DLD1 (cell line): ENCODE measurements around the gene PDE11A.

ENCODE experiments used
- in situ Hi-C: cut with HindIII; loops from 2 replicates; pipeline ENCODE4 v1.10.0; 2017; ENCODE audit warnings: low sequenced_read_pairs

The PDE11A gene

GRCh38 chr2:177676636-177677035, 395.9 kb downstream of the PDE11A start:
- in situ Hi-C loops: no loop called here

DNA sequence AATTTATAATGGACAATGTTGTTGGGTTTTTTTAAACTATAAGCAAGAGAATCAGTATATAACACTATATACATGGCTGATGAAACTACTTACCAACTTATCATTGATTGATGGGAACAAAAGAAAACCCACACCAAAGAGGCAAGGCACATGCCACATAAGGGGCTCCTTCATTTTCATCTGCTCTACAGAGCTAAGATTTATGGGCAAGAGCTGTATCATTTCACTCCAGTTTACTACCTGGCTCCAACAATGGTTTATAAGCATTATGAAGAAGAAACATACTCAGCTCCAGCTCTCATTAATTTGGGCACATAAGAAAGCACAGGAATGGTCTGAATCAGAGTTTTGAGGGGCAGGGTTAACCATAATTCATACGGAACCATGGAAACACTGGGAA, 396.8 kb downstream of the PDE11A start:
- in situ Hi-C loops: no loop called here

- in situ Hi-C loops: no loop called here
Observed at GRCh38 chr2:177675350-177675821, 397.2 kb downstream of the PDE11A start.

DNA sequence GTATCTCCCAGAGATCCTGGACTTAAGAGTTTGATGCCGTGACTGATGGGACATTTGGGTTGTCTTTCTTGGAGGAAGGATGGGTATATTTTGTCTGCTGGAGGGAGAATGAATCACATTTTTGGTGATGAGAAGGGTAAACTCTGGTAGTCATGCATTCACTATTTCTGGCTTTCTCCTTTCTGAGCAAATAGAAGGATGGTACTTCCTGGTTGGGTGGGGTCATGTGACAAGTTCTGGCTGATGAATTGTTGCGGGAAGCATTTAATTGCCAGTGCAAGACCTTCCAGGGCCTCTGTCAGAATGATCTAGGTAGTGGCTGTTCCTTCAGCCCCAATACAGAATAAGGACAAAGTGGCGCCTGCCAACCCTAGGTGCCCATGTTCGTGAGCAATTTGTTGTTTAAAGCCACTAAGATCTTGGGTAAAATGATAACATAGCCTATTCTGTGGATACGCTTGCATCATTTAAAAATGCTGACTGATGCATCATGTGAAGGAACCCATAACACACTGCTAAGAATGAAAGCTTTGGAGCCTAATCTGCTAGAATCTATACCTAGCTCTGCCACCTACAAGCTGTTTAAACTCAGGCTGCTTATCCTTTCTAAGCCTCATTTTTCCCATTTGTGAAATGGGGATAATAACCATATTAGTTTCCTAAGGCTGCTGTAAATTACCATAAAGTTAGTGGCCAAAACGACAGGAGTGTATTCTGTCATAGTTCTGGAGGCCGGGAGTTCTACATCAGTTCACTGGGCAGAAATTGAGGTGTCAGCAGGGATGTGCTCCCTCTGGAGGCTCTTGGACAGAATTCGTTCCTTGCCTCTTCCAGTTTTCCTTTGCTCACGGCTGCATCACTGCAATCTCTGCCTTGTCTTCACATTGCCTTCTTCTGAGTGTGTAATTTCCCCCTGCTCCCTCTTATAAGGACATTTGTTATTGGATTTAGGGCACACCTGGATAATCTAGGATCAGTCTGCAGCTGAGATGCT, 398.7 kb downstream of the PDE11A start:
- in situ Hi-C loops: no loop called here

GRCh38 chr2:177671662-177672061, 400.9 kb downstream of the PDE11A start:
- in situ Hi-C loops: no loop called here

DNA sequence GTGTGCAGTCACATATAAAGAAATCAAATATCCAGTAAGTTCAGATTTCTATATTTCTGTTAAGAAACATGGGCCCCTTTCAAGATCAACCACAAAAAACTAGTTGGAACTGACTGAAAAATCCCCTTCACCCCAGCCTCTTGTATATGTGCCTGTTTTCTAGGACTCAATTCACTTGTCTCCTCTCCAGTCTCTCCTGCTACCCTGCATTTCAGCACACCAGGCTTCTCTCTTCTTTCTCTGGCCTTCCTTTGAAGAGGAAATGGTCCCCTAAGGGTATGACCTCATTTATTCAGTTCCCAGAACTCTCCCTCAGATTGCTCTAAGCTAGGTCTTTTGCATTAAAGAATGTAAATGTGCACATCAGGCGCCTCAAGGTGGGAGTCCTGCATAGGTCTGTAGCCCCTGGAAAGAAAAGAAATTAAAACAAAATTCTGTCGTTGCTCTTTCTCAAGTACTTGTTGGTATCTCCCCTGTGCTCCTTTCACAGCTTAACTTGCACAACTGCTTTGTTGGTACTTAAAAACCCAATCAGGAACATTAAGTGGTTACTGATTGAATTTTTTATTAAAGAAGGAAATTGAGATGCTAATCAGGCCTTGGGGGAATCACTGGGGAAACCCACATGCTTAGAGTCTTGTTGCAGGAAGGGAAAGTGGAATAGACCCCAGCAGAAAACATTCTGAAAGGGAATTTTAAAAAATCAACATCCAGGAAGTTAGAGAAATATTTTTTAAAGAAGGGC, 401.6 kb downstream of the PDE11A start:
- in situ Hi-C loops: no loop called here

- in situ Hi-C loops: no loop called here
Observed at GRCh38 chr2:177669625-177670330, 402.8 kb downstream of the PDE11A start.

GRCh38 chr2:177669201-177669600, 403.4 kb downstream of the PDE11A start:
- in situ Hi-C loops: no loop called here

GRCh38 chr2:177668617-177669016, 404.0 kb downstream of the PDE11A start:
- in situ Hi-C loops: no loop called here

- in situ Hi-C loops: no loop called here
Observed at GRCh38 chr2:177667626-177668025, 405.0 kb downstream of the PDE11A start.

GRCh38 chr2:177666408-177666807, 406.2 kb downstream of the PDE11A start:
- in situ Hi-C loops: no loop called here

GRCh38 chr2:177665948-177666347, 406.6 kb downstream of the PDE11A start:
- in situ Hi-C loops: no loop called here

DNA sequence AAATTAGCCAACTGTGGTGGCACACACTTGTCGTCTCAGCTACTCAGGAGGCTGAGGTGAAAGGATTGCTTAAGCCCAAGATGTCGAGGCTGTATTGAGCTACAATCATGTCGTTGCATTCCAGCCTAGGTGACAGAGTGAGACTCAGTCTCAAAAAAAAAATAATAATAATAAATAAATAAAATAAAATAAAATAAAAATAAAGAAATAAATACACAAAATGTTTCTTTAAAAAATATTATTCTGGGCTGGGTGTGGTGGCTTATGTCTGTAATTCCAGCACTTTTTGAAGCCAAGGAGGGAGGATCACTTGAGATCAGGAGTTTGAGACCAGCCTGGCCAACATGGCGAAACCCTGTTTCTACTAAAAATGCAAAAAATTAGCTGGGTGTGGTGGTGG, 407.2 kb downstream of the PDE11A start:
- in situ Hi-C loops: no loop called here

DNA sequence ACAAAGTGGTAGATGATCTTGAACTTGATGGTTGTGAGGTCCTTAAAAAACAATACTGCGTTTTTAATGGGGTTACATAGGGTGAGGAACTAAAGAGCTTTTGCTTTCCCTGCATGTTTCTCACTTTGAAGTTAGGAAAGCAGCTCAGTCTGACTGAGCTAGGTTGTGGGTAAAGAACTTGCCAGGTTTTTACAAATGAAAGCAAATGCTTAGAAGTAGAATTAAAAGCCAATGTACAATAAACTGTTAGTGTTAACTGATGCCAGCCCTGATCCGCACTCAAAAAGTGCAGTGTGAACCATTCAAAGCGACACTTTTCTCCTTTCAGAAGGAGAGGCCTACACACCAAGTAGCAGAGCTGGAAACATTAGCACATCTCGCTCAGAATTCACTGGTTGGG, 409.7 kb downstream of the PDE11A start:
- in situ Hi-C loops: no loop called here

GRCh38 chr2:177660742-177661141, 411.8 kb downstream of the PDE11A start:
- in situ Hi-C loops: no loop called here

DNA sequence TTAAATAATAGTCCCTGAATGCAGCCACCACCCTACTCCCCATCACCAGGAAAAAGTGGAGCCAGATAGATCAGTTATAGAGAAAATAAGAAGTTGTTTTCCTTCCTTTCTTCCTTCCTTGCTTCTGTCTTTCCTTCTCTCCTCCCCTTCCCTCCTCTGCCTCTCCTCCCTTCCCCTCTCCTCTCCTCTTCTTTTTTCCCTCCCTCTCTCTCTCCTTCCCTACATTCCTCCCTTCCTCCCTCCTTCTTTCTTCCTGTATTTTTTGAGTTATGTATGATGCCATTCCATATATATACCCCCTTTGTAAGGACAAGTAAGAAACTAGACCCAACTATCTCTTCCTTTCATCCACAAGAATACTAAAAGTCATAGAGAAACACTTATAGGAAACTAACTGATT, 414.3 kb downstream of the PDE11A start:
- in situ Hi-C loops: no loop called here

GRCh38 chr2:177651833-177652232, 420.7 kb downstream of the PDE11A start:
- in situ Hi-C loops: no loop called here

- in situ Hi-C loops: no loop called here
Observed at GRCh38 chr2:177649568-177650518, 422.7 kb downstream of the PDE11A start.

DNA sequence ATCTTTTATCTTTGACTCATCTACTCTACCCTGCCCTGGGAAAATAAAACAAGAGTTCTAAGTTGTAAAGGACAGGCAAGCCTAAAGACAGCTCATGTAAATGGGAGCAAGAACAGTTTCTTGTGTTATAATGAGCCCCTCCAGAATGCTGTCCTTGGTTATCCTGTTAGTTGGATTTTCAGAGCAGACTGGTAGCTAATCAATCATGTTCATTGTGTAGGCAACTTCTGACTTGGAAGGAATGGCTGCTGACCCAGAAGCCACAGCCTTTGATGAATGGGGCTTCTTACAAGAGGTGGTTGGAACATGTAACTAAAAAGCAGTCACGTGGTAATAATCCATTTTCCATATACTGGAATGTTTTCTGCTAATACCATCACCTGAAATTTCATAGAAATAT, 425.8 kb downstream of the PDE11A start:
- in situ Hi-C loops: no loop called here

- in situ Hi-C loops: no loop called here
Observed at GRCh38 chr2:177646241-177646640, 426.3 kb downstream of the PDE11A start.
